Lower leg skin (tissue), 4 donors: Measurements from ENCODE around the gene BGN. TPM values are rescaled to one million over a fixed set of nuclear protein-coding genes. Genes with fewer than 3 reads are reported as not detected.

ENCODE experiments used
- DNase-seq, 2 donors: peaks; one replicate each; pipeline ENCODE4 v3.0.0-alpha.2; 2019; ENCODE audit warnings: low spot score in 2 of 2
- H3K4me3 ChIP-seq: fragments of 200-600 bp; sonication (generic); 2 replicates; pipeline ENCODE4 v1.5.1; 2017; ENCODE audit warnings: mild to moderate bottlenecking, low read depth; ENCODE audit not compliant: poor library complexity, severe bottlenecking
- POLR2A ChIP-seq, 2 donors: fragments of 450-650 bp; IDR thresholded peaks; one replicate each; pipeline ENCODE4 v1.6.1; 2016 to 2017; ENCODE audit warnings: antibody characterized with exemption in 2 of 2, mild to moderate bottlenecking in 1 of 2, moderate library complexity in 1 of 2
- WGBS, 2 donors: methylation state at CpG; one replicate each; pipeline ENCODE4 v1.1.5; 2018; 5-methylcytosine and 5-hydroxymethylcytosine counted together
- intact Hi-C: fragments of 100-400 bp; cut with DNase I; formaldehyde crosslinking; loops from one replicate; pipeline ENCODE4 v1.15.0; 2023; ENCODE audit warnings: low total_unique reads
- total RNA-seq, 4 donors: library from RNA; depleted of rRNA; stranded (reverse); fragments of >200 nt; gene quantifications; one replicate each; pipeline ENCODE4 v1.1.0, GENCODE V29; 2016
- TF ChIP-seq, protein P1 (sequence below), 3 donors: fragments of 450-650 bp; IDR thresholded peaks; one replicate each; pipeline ENCODE4 v1.5.1; 2016; ENCODE audit warnings: antibody characterized with exemption in 3 of 3, mild to moderate bottlenecking in 3 of 3, moderate library complexity in 2 of 3

The BGN gene
- 10 to 100 TPM; 18.1 to 34.2 (median 22.8) TPM for total RNA-seq

GRCh38 chrX:153494541-153495361, at the start of gene BGN:
Gene BGN, plus strand, starts transcription at chrX:153494980. Its CDS starts 9,652 bp downstream, at chrX:153504632.
- H3K4me3 ChIP-seq, result no peak within 1 kb of the TSS
- intact Hi-C loops, result no loop called here
- WGBS, 2 donors, result 6 to 29% methylated on average over 11 to 33 of the region's 41 CpGs
- TF ChIP-seq POLR2A (IDR thresholded peaks at IDR 0.05), result no peak
- TF ChIP-seq, protein P1, sequence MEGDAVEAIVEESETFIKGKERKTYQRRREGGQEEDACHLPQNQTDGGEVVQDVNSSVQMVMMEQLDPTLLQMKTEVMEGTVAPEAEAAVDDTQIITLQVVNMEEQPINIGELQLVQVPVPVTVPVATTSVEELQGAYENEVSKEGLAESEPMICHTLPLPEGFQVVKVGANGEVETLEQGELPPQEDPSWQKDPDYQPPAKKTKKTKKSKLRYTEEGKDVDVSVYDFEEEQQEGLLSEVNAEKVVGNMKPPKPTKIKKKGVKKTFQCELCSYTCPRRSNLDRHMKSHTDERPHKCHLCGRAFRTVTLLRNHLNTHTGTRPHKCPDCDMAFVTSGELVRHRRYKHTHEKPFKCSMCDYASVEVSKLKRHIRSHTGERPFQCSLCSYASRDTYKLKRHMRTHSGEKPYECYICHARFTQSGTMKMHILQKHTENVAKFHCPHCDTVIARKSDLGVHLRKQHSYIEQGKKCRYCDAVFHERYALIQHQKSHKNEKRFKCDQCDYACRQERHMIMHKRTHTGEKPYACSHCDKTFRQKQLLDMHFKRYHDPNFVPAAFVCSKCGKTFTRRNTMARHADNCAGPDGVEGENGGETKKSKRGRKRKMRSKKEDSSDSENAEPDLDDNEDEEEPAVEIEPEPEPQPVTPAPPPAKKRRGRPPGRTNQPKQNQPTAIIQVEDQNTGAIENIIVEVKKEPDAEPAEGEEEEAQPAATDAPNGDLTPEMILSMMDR (IDR thresholded peaks at IDR 0.05), result no peak
- DNase-seq, result no peak

DNA sequence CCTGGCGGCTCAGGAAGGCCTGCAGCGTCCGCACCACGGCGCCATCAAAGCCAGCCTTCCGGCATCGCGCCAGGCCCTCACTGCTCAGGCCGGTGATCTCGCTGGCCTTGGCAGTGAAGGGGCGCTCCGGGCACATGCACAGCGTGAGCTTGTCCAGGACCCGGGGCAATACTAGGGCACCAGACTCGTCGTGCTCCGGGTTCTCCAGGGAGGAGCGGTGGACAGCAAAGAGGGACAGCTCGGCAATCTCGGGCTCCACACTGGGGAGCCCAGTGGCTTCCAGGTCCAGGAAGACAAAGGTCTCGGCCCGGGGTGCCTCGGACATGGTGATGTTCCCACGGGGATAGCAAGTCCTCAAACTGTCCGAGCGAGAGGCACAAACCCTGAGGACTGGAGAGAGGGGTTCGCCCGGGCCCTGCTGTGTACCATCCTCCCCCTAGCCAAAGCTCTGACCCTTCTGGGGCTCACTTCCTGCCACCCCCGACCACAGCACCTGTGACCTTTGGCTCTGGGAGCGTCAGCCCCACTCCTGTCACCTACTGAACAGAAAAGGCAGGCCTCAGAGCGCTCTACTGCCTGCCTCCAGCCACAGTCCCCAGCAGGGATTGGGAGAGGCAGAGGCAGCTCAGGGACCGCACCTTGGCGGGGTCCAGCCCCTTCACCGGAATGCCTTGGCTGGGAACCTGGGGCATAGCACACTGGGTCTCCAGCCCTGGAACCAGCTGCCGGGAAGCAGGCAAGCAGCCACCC, 49.5 kb upstream of the BGN start:
- TF ChIP-seq POLR2A (IDR thresholded peaks at IDR 0.05), result no peak
- TF ChIP-seq, protein P1 (IDR thresholded peaks at IDR 0.05), result no peak

DNA sequence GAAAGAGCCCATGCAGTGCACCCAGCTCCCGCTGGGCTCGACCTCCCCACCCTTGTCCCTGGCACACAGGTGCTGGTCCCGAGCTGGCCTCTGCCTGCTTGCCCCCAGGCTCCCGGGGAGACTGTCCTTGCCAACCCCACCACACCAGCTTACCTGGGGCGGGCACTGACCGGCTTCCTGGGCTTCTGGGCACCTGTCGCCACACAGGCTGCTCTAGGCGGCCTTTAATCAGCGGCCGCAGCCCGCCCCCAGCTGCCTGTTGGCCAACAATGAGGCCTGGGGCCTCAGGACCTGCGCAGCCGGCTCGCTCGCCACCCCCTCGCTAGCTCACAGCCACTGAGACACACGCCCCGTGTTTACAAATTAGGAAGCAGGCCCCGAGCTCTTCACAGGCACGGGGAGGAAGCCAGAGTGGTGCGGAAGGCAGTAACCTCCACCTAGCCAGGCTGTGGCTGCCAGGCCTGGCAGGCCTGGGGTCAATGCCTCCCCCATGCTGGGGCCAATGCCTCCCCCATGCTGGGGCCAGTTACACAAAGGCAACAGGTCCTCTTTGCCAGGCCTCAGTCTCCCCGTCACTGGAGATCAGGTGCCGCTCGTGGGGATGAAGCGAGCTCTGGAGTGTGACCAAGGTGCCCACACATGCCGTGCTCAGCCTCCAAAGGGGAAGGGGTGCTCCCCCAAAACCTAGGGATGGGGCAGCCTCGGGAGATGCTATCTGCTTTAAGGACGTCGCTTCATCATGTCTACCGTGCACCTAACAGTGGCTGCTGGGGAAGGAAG, 48.7 kb upstream of the BGN start, which contains the start of gene TREX2:
TSS of gene TREX2 (minus strand) at position 201 of the 780 bp plus-strand sequence. CDS start 626 bp downstream, outside the sequence.
- no peak for DNase-seq
- WGBS, 2 donors, result 69 to 76% methylated on average over 7 to 30 of the region's 30 CpGs

More for the DNA sequence above, 49.5 kb upstream of the BGN start:
- 55 to 87% methylated on average over 4 to 33 of the region's 35 CpGs for WGBS, 2 donors
- intact Hi-C loops, result no loop called here
- H3K4me3 ChIP-seq, result no peak overlapping the region
- no peak for DNase-seq

GRCh38 chrX:153446636-153446936, 48.2 kb upstream of the BGN start:
- TF ChIP-seq, protein P1 (IDR thresholded peaks at IDR 0.05), result no peak
- TF ChIP-seq POLR2A (IDR thresholded peaks at IDR 0.05), result no peak
- DNase-seq, result no peak
- 61 to 73% methylated on average over 5 to 9 of the region's 10 CpGs for WGBS, 2 donors
- intact Hi-C loops, result no loop called here
- no peak overlapping the region for H3K4me3 ChIP-seq

More for the DNA sequence above, 48.7 kb upstream of the BGN start, which contains the start of gene TREX2:
- intact Hi-C loops, result no loop called here
- TF ChIP-seq, protein P1 (IDR thresholded peaks at IDR 0.05), result no peak
- no peak for TF ChIP-seq POLR2A (IDR thresholded peaks at IDR 0.05)
- no peak within 1 kb of the TSS for H3K4me3 ChIP-seq

GRCh38 chrX:153446950-153447580, 47.7 kb upstream of the BGN start:
- no peak for DNase-seq
- no peak overlapping the region for H3K4me3 ChIP-seq
- intact Hi-C loops, result no loop called here
- TF ChIP-seq, protein P1 (IDR thresholded peaks at IDR 0.05), result no peak
- TF ChIP-seq POLR2A (IDR thresholded peaks at IDR 0.05), result no peak
- 87 to 92% methylated on average over 11 to 17 of the region's 17 CpGs for WGBS, 2 donors
